ENCODE results near the gene HDGFL2.

The HDGFL2 gene

GRCh38 chr19:4511300-4512054 lies 39.4 kb downstream of the HDGFL2 start:
- TF ChIP-seq, protein P1, sequence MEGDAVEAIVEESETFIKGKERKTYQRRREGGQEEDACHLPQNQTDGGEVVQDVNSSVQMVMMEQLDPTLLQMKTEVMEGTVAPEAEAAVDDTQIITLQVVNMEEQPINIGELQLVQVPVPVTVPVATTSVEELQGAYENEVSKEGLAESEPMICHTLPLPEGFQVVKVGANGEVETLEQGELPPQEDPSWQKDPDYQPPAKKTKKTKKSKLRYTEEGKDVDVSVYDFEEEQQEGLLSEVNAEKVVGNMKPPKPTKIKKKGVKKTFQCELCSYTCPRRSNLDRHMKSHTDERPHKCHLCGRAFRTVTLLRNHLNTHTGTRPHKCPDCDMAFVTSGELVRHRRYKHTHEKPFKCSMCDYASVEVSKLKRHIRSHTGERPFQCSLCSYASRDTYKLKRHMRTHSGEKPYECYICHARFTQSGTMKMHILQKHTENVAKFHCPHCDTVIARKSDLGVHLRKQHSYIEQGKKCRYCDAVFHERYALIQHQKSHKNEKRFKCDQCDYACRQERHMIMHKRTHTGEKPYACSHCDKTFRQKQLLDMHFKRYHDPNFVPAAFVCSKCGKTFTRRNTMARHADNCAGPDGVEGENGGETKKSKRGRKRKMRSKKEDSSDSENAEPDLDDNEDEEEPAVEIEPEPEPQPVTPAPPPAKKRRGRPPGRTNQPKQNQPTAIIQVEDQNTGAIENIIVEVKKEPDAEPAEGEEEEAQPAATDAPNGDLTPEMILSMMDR (conservative IDR thresholded peaks at IDR 0.05; ENCODE audit: low read depth, low read length), result no peak
- no peak for DNase-seq (ENCODE audit: low read depth)
- H3K4me3 ChIP-seq (ENCODE audit: low read length), result no peak overlapping the region

DNA sequence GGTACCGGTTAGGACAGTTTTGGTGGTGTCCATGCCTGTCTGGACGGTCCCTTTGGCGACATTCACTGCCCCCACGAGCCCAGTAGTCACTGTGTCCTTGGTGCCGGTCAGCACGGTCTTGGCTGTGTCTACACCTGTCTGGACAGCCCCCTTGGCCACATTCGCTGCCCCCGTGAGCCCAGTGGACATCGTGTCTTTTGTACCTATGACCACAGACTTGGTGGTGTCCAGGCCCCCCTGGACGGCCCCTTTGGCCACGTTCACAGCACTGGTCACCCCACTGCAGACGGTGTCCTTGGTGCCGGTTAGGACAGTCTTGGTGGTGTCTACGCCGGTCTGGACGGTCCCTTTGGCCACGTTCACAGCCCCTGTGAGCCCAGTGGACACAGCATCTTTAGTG lies 40.0 kb downstream of the HDGFL2 start:
- no peak for DNase-seq (ENCODE audit: low read depth)
- TF ChIP-seq, protein P1 (conservative IDR thresholded peaks at IDR 0.05; ENCODE audit: low read depth, low read length), result no peak
- H3K4me3 ChIP-seq (ENCODE audit: low read length), result no peak overlapping the region

- H3K4me3 ChIP-seq (ENCODE audit: low read length), result no peak overlapping the region
- DNase-seq (ENCODE audit: low read depth), result no peak
Measured at GRCh38 chr19:4513248-4513647, 41.2 kb downstream of the HDGFL2 start.

GRCh38 chr19:4515732-4516131 lies 43.6 kb downstream of the HDGFL2 start:
- no peak overlapping the region for H3K4me3 ChIP-seq (ENCODE audit: low read length)
- DNase-seq (ENCODE audit: low read depth), result no peak
- TF ChIP-seq, protein P1 (conservative IDR thresholded peaks at IDR 0.05; ENCODE audit: low read depth, low read length), result no peak

More at GRCh38 chr19:4513248-4513647, 41.2 kb downstream of the HDGFL2 start:
- TF ChIP-seq, protein P1 (conservative IDR thresholded peaks at IDR 0.05; ENCODE audit: low read depth, low read length), result no peak

- no peak overlapping the region for H3K4me3 ChIP-seq (ENCODE audit: low read length)
- no peak for DNase-seq (ENCODE audit: low read depth)
- TF ChIP-seq, protein P1 (conservative IDR thresholded peaks at IDR 0.05; ENCODE audit: low read depth, low read length), result no peak
Measured at GRCh38 chr19:4516199-4516938, 44.3 kb downstream of the HDGFL2 start.

GRCh38 chr19:4516939-4517300 lies 44.8 kb downstream of the HDGFL2 start:
- H3K4me3 ChIP-seq (ENCODE audit: low read length), result no peak overlapping the region
- DNase-seq (ENCODE audit: low read depth), result no peak
- TF ChIP-seq, protein P1 (conservative IDR thresholded peaks at IDR 0.05; ENCODE audit: low read depth, low read length), result no peak

All from retinal pigment epithelial cell (primary cell).